HepG2 (cell line): ENCODE measurements around the gene SLC17A8. TPM values are rescaled to one million over a fixed set of nuclear protein-coding genes. Genes with fewer than 3 reads are reported as not detected.

Experiments
- ATAC-seq: fragments of 200-7000 bp; cut with Tn5 transposase; 3 replicates; pipeline ENCODE4 v1.9.1; 2020; ENCODE audit warnings: mild to moderate bottlenecking, moderate library complexity
- BruUV-seq: library from RNA; stranded (reverse); fragments of 400-500 nt; replicated peaks from 2 replicates; lab custom pipeline; 2021; lab: Mats Ljungman, UMichigan
- CTCF ChIA-PET: fragments of 300-600 bp; formaldehyde crosslinking; extraction: SDS; loops from one replicate; lab custom pipeline; 2021; ENCODE audit warnings: low total read pairs, inconsistent platforms, low intra/inter-chr PET ratio; lab: Yijun Ruan, JAX
- POLR2A ChIA-PET: fragments of 350-600 bp; sonication (Branson Sonifier 250); formaldehyde crosslinking; loops from one replicate; lab custom pipeline; 2020; ENCODE audit warnings: antibody characterized with exemption, inconsistent platforms; lab: Yijun Ruan, JAX
- DNase-seq: peaks from one replicate; pipeline ENCODE4 v3.0.0-alpha.2; 2015; ENCODE audit warnings: low spot score
- FAIRE-seq: peaks from 3 replicates; lab custom pipeline; 2011; peaks lifted over from hg19 to GRCh38; lab: Jason Lieb, UNC
- H2AFZ ChIP-seq: one replicate; pipeline ENCODE4 v1.6.1; 2011; ENCODE audit warnings: low read length, inconsistent platforms
- H3K27ac ChIP-seq: fragments of 300-600 bp; 3 replicates; pipeline ENCODE4 v1.8.0; 2011; ENCODE audit warnings: mixed run types, mild to moderate bottlenecking, mixed read lengths, low read length, inconsistent platforms; ENCODE audit not compliant: insufficient read depth; ENCODE audit errors: extremely low read length
- H3K27me3 ChIP-seq, 2 experiments: fragments of 200-600 bp in 1 of 2; 2 replicates in 1 of 2; 3 replicates in 1 of 2; pipeline versions ENCODE4 v1.6.0 to v1.8.0; 2011; ENCODE audit warnings: low read length in 2 of 2, mild to moderate bottlenecking in 2 of 2, moderate library complexity in 2 of 2, inconsistent platforms in 1 of 2; ENCODE audit not compliant: insufficient read depth in 2 of 2, control insufficient read depth in 1 of 2
- H3K36me3 ChIP-seq, 2 experiments: fragments of 200-600 bp in 1 of 2; replicated peaks in 1 of 2; 2 replicates in 1 of 2; 3 replicates in 1 of 2; pipeline versions ENCODE4 v1.5.1 to v1.8.0; 2011; ENCODE audit warnings: low read length in 2 of 2, inconsistent platforms in 1 of 2; ENCODE audit not compliant: insufficient read depth in 2 of 2, control insufficient read depth in 1 of 2
- H3K4me1 ChIP-seq: 2 replicates; pipeline ENCODE4 v1.5.1; 2012; ENCODE audit warnings: low read length, inconsistent platforms; ENCODE audit not compliant: insufficient read depth
- H3K4me2 ChIP-seq: 2 replicates; pipeline ENCODE4 v1.6.0; 2011; ENCODE audit warnings: low read depth, low read length, inconsistent platforms
- H3K4me3 ChIP-seq, 3 experiments: fragments of 200-600 bp in 1 of 3; sonication (generic), shearing (Covaris generic) in 1 of 3; replicated peaks in 1 of 3; 2 replicates each; pipeline ENCODE4 v1.5.1; 2011 to 2016; ENCODE audit warnings: low read length in 3 of 3, inconsistent platforms in 2 of 3, low read depth in 2 of 3, mild to moderate bottlenecking in 2 of 3, control low read depth in 1 of 3, mixed read lengths in 1 of 3; ENCODE audit not compliant: insufficient read depth in 1 of 3
- H3K79me2 ChIP-seq: one replicate; pipeline ENCODE4 v1.6.1; 2011; ENCODE audit warnings: low read length, inconsistent platforms; ENCODE audit not compliant: insufficient read depth
- H3K9ac ChIP-seq: 2 replicates; pipeline ENCODE4 v1.6.0; 2011; ENCODE audit warnings: mild to moderate bottlenecking, low read depth, low read length, inconsistent platforms; ENCODE audit not compliant: insufficient read depth
- H3K9me3 ChIP-seq: 2 replicates; pipeline ENCODE4 v1.5.1; 2012; ENCODE audit warnings: mild to moderate bottlenecking, low read length
- H4K20me1 ChIP-seq: 2 replicates; pipeline ENCODE4 v1.6.0; 2011; ENCODE audit warnings: inconsistent platforms, mild to moderate bottlenecking, low read length, moderate library complexity; ENCODE audit not compliant: insufficient read depth
- AFF4 ChIP-seq: sonication (generic); formaldehyde crosslinking; IDR thresholded peaks from 2 replicates; pipeline ENCODE4 v1.4.0; 2020; ENCODE audit warnings: missing genetic modification reagents
- CSRNP1 ChIP-seq: sonication (generic); formaldehyde crosslinking; IDR thresholded peaks from 2 replicates; pipeline ENCODE4 v1.8.1; 2023; ENCODE audit warnings: mild to moderate bottlenecking, missing genetic modification reagents
- JDP2 ChIP-seq: sonication (generic); formaldehyde crosslinking; IDR thresholded peaks from 2 replicates; pipeline ENCODE4 v1.8.1; 2022; ENCODE audit warnings: missing genetic modification reagents, borderline replicate concordance
- KAT2B ChIP-seq: fragments of 150-350 bp; IDR thresholded peaks from 2 replicates; pipeline ENCODE4 v1.6.1; 2014; ENCODE audit warnings: low read depth, low read length, borderline replicate concordance
- MAFK ChIP-seq, 2 experiments: IDR thresholded peaks in 1 of 2; conservative IDR thresholded peaks in 1 of 2; 2 replicates each; pipeline ENCODE4 v1.6.1; 2011; ENCODE audit warnings: improper control_type of control experiment in 2 of 2, low read length in 2 of 2
- NFAT5 ChIP-seq: sonication (generic); formaldehyde crosslinking; IDR thresholded peaks from 2 replicates; pipeline ENCODE4 v1.4.0; 2020; ENCODE audit warnings: missing genetic modification reagents
- RBM39 ChIP-seq: fragments of 200-400 bp; formaldehyde crosslinking; IDR thresholded peaks from one replicate; pipeline ENCODE4 v1.6.1; 2018; ENCODE audit warnings: antibody characterized with exemption, mild to moderate bottlenecking, low read depth, low read length; ENCODE audit not compliant: poor library complexity, severe bottlenecking
- REXO4 ChIP-seq: sonication (generic); formaldehyde crosslinking; IDR thresholded peaks from 2 replicates; pipeline ENCODE4 v1.8.0; 2022; ENCODE audit warnings: missing genetic modification reagents, mild to moderate bottlenecking, borderline replicate concordance
- ZNF232 ChIP-seq: sonication (generic); formaldehyde crosslinking; IDR thresholded peaks from 2 replicates; pipeline ENCODE4 v1.4.0; 2020; ENCODE audit warnings: missing genetic modification reagents, borderline replicate concordance
- ZNF343 ChIP-seq: sonication (generic); formaldehyde crosslinking; IDR thresholded peaks from 2 replicates; pipeline ENCODE4 v1.4.0; 2020; ENCODE audit warnings: mild to moderate bottlenecking, missing genetic modification reagents
- ZNF496 ChIP-seq: sonication (generic); formaldehyde crosslinking; IDR thresholded peaks from 2 replicates; pipeline ENCODE4 v1.8.1; 2023; ENCODE audit warnings: mild to moderate bottlenecking, moderate library complexity, missing genetic modification reagents; ENCODE audit not compliant: insufficient replicate concordance
- ZNF776 ChIP-seq: sonication (generic); formaldehyde crosslinking; IDR thresholded peaks from 2 replicates; pipeline ENCODE4 v1.4.0; 2020; ENCODE audit warnings: mild to moderate bottlenecking, missing genetic modification reagents
- ZZZ3 ChIP-seq: sonication (generic); formaldehyde crosslinking; IDR thresholded peaks from 2 replicates; pipeline ENCODE4 v1.4.0; 2020; ENCODE audit warnings: missing genetic modification reagents, mild to moderate bottlenecking, borderline replicate concordance
- in situ Hi-C: cut with HindIII; loops from 2 replicates; pipeline ENCODE4 v1.10.0; 2017; ENCODE audit warnings: low pct_unique_long_range_greater_than_20kb; ENCODE audit not compliant: extremely low pct_ligation_motif_present
- intact Hi-C: fragments of 100-400 bp; cut with micrococcal nuclease; formaldehyde crosslinking; loops from one replicate; pipeline ENCODE4 v1.10.0; 2022; ENCODE audit not compliant: unreplicated experiment
- polyA plus RNA-seq, 8 experiments: library from polyadenylated mRNA; depleted of rRNA in 3 of 8; stranded (reverse) in 7 of 8; unstranded in 1 of 8; fragments of >200 nt; fragmentation: Illumina TruSeq in 4 of 8; extraction: Trizol in 4 of 8; gene quantifications; 2 replicates each; pipeline versions ENCODE4 v1.2.1 to v1.2.3, GENCODE V29; 2011 to 2016; ENCODE audit warnings: low read depth in 4 of 8, missing spikeins in 1 of 8, mixed read lengths in 1 of 8; ENCODE audit not compliant: insufficient read depth in 1 of 8
- total RNA-seq, 5 experiments: library from RNA; depleted of rRNA; stranded (reverse); fragments of >200 nt; fragmentation: Illumina TruSeq; extraction: Trizol; gene quantifications; 2 replicates each; pipeline ENCODE4 v1.2.3, GENCODE V29; 2016; ENCODE audit warnings: low read depth in 1 of 5

Gene SLC17A8
- total and polyA plus RNA-seq, 2 of the 13 experiments (the other 11 are each of a cell fraction or from before 2014, with no cell fraction given) = 0.07 to 0.15 TPM

- TF ChIP-seq AFF4 (CRISPR knock-in tag) = no peak
- TF ChIP-seq ZNF496 (CRISPR knock-in tag) = no peak
- no peak for TF ChIP-seq JDP2 (CRISPR knock-in tag)
- no peak for TF ChIP-seq ZNF776
- no peak for TF ChIP-seq RBM39
Measured at GRCh38 chr12:100317371-100317770, 39.5 kb upstream of the SLC17A8 start (continued).

GRCh38 chr12:100324498-100324897 lies 32.4 kb upstream of the SLC17A8 start:
- H3K4me3 ChIP-seq = no peak overlapping the region
- H3K79me2 ChIP-seq = no peaks in the 10 kb centered on the region
- ChIA-PET POLR2A (no interaction called here), CTCF (no interaction called here)
- no peak for DNase-seq
- intact Hi-C loops (loop anchor here (5.0 kb wide), 1 partner anchor 92 kb away; no protein-coding TSS in a partner anchor), in situ Hi-C loops (no loop called here)
- H2AFZ ChIP-seq = no peak overlapping the region
- ATAC-seq = no peak
- H3K4me1 ChIP-seq = no peaks in the 10 kb centered on the region
- no peak overlapping the region for H3K27ac ChIP-seq
- no peak overlapping the region for H3K4me2 ChIP-seq
- no peak for FAIRE-seq
- no peaks in the 10 kb centered on the region for H3K9me3 ChIP-seq
- BruUV-seq = no TSS peak
- H3K36me3 ChIP-seq = peaks cover 8 to 41% of the 10 kb centered on the region in 2 experiments
- no peaks in the 10 kb centered on the region for H3K27me3 ChIP-seq
- no peak overlapping the region for H3K9ac ChIP-seq
- no peaks in the 10 kb centered on the region for H4K20me1 ChIP-seq
- TF ChIP-seq NFAT5 (CRISPR knock-in tag) = no peak
- TF ChIP-seq ZNF232 (CRISPR knock-in tag) = no peak
- TF ChIP-seq CSRNP1 = no peak
- TF ChIP-seq MAFK (conservative IDR thresholded peaks at IDR 0.05 in 1 of 2, IDR thresholded peaks at IDR 0.05 in 1 of 2; ENCODE audit: low read length in 2 of 2) = no peak
- no peak for TF ChIP-seq REXO4 (CRISPR knock-in tag)
- no peak for TF ChIP-seq KAT2B
- TF ChIP-seq ZZZ3 (CRISPR knock-in tag) = no peak
- TF ChIP-seq ZNF343 (CRISPR knock-in tag) = no peak
